Kidney tubule cell (primary cell): ENCODE results near the gene ENDOV.
A peak's percentile ranks its signal among the peaks of the same experiment; 100 is the strongest.

Experiments used
- DNase-seq: peaks from one replicate; pipeline ENCODE4 v3.0.0-alpha.2; 2018; ENCODE audit warnings: low spot score

The ENDOV gene

DNA sequence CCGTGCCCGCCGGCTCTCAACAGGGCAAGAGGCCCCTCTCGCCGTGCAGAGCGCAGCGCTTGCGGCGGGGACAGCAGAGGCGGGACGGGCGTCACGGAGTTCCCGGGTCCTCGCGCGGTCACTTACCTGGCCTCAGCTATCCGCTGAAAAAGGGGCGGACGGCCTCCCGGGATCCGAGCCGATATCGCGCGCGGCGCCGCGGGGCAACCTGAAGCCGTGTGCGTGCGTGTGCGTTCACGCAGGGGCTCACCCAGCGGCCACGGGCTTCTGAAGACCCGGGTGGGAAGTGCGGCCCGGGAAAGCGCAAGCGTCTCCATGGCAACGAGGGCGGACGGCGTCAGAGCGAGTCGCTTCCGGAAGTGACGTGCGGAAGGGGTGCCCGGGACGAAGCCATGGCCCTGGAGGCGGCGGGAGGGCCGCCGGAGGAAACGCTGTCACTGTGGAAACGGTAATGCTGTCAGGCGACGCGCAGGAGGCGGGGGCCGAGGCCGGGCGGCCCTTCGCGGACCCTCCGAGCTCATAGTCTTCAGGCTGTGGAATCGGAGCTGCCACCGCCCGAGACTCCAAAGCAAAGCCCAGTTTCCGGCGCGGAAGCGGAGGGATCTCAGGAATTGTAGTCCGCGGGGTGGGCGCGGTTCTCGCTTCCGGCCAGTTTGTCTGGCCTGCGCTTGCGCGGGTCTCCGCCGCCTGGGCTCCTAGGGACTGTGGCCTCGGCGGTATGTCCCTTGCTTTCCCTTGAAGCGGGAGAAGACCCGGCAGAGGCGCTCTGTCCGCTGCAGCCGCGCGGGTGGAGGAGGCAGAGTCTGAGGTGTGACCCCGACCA lies at the start of gene ENDOV:
Gene ENDOV (plus strand): TSS at position 365 of the 823 bp plus-strand sequence. CDS start 28 bp downstream, at position 393.
- peak; percentile 93 for DNase-seq

- no peak for DNase-seq
These were observed 49.0 kb upstream of the ENDOV start for GRCh38 chr17:80365983-80366382.

- DNase-seq = no peak
These were observed 47.5 kb upstream of the ENDOV start for GRCh38 chr17:80367503-80367902.

DNA sequence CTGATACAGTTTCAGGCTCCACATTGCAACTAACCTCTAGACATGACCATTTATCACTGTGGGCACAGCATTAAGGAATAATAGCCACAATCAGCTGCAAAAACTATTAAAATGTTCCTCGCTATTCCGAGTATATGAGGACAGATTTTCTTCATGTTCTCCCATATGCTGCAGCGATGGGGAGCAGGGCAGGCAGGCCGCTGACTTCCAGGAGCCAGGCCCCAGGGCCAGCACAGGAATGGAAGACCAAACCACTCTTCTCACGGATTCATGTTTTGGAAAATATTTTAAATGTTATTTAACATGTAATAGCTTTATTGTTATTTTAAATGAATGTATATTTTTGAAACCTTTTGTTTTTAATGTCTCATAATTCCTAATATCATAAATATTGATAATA lies 43.8 kb upstream of the ENDOV start:
- DNase-seq = no peak

DNA sequence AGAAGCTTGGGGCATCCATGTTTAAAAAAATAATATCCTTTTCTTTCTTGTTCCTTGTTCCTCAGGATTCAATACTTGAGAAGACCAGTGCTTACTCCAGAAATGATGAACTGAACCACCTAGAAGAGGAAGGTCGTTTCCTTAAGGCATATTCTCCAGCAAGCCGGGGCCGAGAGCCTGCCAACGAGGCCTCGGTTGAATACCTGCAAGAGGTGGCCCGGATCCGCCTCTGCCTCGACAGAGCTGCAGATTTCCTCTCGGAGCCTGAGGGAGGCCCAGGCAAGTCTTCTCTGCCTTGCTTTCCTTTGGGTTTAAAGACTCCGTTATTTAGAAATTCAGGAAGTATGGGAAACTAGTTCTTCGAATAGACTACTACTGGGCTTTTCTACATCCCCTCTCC lies 42.5 kb upstream of the ENDOV start:
- DNase-seq = no peak

- no peak for DNase-seq
These were observed 41.9 kb upstream of the ENDOV start for GRCh38 chr17:80372922-80373570.

DNA sequence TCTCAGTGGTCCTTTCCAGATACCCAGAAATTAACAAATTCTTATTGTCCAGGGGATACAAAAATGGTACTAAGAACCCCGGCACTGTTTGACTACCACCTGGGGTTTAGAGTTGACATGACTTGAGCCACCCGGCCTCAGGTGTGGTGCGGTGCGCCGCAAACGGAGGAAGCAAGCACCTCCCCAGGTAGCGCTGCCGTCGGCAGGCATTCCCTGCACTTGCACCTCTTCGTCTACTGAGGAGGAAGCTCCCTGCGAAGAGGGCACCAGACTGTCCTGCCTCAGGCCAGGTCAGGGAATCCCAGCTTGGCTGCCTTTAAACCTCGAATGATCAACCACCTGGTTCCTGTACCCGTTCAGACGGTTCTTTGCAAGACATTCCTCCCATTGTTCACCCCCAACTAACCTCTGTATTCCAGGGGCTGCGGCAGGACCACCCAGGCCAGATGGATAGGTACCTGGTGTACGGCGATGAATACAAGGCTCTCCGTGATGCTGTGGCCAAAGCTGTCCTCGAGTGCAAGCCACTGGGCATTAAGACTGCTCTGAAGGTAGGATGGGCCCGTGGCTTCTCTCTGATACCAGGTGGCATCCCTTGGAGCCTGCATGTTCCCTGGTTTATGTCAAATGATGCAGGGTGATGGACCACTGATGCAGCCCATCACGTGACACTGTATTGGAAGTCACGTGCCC lies 40.8 kb upstream of the ENDOV start:
- DNase-seq = no peak

DNA sequence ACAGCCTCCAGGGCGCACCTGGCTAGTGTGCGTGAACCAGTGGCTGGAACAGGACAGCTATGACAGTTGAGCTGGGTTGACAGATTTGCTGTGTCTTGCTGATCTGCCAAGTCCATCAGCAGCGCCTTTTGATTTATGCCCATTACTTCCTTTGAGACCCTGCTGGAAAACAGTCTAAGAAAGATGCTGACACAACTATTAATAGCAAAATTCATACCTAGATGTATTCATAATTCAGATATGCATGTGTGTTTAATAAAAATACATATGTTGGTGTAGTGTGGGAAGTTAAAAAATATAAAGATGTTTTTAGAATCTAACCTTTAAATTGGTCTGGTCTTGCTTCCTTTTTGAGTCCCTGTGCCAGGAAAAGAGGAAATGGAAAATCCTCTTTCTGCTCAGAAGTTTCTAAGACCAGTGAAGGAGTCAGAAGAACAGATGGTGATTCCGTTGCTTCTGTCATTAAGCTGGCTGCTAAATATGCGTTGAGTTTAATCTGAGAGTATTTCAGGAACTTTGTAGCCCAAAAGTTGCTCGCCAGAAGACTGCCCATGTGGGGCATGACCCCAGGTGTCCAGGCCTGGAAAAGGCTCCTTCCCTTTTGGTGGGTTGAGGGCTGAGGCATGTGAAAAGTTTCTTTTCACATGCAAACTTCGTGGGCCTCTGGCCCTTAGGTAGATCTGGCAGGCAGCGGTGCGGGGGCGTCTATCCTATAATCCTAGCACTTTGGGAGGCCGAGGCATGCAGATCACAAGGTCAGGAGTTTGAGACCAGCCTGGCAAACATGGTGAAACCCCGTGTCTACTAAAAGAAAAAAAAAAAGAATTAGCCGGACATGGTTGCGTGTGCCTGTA lies 40.0 kb upstream of the ENDOV start:
- no peak for DNase-seq

GRCh38 chr17:80376531-80376930 lies 38.4 kb upstream of the ENDOV start:
- no peak for DNase-seq

GRCh38 chr17:80377798-80378197 lies 37.2 kb upstream of the ENDOV start:
- no peak for DNase-seq

DNA sequence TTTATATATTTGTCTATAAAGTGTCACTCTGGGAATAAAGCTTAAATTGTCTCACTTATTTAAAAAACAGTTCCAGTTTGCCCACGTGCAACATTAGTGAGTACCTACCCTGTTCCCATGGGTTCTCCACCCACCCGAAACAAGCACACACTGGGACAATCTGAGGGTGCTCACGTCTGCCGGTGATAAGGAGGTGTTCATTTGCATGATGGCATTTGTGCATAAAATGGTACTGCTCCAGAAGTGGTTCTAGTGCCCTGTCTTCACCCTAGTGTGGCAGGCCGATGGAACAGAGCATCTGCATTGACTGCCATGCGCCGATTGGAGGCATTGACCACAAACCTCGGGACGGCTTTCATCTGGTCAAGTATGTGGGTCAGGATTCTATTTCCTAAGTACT lies 35.6 kb upstream of the ENDOV start:
- no peak for DNase-seq

DNA sequence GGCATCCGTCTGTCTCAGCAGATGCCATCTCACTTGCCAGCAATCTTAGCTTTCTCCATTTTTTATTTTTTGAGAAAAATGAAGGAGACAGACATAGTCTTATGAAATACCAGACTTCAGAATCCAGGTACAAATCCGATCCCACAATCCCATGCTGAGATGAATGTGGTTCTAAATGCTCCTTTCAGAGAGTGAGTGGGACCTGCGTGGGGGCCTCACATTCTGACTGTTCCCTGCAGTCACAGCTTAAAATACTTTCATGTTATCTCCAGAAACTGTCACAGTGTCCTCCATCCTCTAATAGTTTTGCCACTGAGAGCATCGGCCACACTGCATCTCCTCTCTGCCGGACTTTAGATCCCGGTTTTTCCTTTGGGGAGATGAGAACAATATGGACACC lies 34.9 kb upstream of the ENDOV start:
- no peak for DNase-seq

DNA sequence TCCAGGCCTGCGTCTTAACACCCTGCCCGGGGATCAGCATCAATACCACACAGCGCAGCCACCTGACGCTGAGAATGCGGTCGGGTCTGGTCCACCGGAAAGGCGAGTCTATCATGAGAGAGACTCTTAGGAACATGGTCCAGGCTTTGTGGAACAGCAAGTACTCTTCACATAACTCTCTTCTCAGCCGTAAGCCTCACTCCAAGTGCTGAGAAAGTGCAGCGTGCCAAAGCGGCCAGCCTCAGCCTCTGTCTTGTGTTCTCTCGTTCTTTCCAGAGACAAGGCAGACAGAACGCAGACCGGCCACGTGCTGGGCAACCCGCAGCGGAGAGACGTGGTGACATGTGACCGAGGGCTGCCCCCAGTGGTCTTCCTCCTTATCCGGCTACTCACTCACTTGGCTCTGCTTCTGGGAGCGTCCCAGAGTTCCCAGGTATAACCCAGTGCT lies 34.4 kb upstream of the ENDOV start:
- no peak for DNase-seq

DNA sequence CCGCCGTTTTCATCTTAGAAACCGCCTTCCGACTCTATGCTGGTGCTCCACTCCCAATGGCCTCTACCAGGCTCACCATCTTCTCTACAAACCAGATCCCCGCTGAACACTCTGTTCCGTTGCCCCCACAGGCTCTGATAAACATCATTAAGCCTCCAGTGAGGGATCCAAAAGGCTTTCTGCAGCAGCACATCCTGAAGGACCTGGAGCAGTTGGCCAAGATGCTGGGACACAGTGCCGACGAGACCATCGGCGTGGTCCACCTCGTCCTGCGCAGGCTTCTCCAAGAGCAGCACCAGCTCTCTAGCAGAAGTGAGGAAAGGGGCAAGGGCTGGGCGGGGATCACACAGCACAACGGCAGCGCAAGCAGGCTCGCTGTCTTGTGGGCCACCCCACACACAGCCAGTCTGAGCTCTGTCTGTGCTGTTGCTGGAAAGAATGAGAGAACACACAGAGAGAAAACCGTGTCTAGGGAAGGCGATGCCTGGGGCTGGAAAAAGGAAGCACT lies 33.5 kb upstream of the ENDOV start:
- no peak for DNase-seq

- DNase-seq = no peak
These were observed 32.5 kb upstream of the ENDOV start for GRCh38 chr17:80382446-80382845.

DNA sequence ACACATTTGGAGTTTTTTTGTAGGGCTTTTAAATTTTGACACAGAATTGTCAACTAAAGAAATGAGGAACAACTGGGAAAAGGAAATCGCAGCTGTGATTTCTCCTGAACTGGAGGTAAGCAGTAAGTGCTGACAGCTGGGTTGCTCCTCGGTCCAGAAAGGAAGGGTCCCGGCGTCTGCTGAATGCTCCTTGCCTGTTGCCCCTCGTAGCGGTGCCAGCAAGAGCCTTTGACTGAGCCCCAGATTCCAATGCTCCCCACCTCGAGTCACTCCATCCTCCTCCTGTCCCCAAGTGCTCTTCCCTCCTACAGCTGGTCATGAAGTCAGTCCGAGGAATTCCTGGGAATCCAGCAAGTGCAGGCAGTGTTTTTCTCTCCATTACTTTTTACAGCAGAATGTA lies 32.0 kb upstream of the ENDOV start:
- no peak for DNase-seq

DNA sequence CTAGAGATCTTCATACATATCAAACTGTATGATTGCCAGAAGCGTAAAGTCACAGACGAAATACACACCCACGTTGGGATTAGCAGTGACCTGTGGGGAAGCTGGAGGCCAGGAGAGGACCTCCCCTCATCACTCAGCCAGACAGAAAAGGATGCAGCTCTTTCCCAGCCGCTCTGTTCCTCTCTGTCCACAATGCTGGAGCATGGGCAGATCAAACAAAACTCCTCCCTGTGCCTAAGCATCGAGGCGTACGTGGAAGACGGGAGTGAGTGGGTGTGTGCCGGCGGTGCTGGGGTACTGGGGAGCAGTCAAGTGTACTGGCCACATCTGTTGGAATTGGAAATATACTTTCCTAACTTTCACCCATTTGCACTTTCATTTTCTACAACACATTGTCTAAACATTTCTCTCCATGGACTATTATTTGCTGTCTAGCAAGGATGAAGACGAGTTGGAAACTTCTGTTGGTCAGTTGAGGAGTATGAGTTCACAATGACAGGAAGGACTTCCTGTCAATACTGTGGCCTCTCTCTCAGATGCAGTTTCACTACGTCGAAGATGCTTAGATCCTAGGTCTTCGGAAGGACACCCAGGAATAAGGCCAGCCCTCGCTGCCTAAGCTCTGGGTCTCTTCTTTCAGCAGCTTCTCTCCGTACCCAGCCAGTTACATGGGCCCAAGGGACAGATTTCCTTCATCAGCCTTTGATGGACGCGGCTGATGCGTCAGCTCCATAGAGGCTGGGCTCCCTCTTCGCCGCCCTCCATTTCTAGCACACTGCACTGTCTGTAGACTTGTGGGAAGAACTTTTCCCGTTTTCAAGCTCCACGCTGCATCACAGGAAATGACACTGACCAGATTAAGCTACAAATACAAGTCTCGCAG lies 30.6 kb upstream of the ENDOV start:
- DNase-seq = no peak

- no peak for DNase-seq
These were observed 29.9 kb upstream of the ENDOV start for GRCh38 chr17:80385046-80385445.

- DNase-seq = no peak
These were observed 28.6 kb upstream of the ENDOV start for GRCh38 chr17:80386341-80386740.

GRCh38 chr17:80387071-80387470 lies 27.9 kb upstream of the ENDOV start:
- no peak for DNase-seq

- no peak for DNase-seq
These were observed 26.8 kb upstream of the ENDOV start for GRCh38 chr17:80388175-80388574.
